H1 (cell line): Measurements from ENCODE around the gene GDE1. TPM values are rescaled to one million over a fixed set of nuclear protein-coding genes. Genes with fewer than 3 reads are reported as not detected.

Source experiments
- CTCF ChIA-PET: fragments of 300-600 bp; sonication (Branson Sonifier 250); formaldehyde crosslinking; loops from one replicate; lab custom pipeline; 2021; ENCODE audit not compliant: partially characterized antibody; lab: Charles Lee
- POLR2A ChIA-PET: fragments of 300-600 bp; sonication (Branson Sonifier 250); formaldehyde crosslinking; loops from one replicate; lab custom pipeline; 2021; ENCODE audit warnings: inconsistent platforms; ENCODE audit not compliant: partially characterized antibody; lab: Charles Lee
- DNase-seq, 2 experiments: peaks; one replicate each; pipeline versions ENCODE4 v3.0.0 to v3.0.0-alpha.2; 2010 to 2022; ENCODE audit warnings: low spot score in 2 of 2, low read depth in 1 of 2, mixed read lengths in 1 of 2
- FAIRE-seq: peaks from 2 replicates; lab custom pipeline; 2011; peaks lifted over from hg19 to GRCh38; lab: Jason Lieb, UNC
- H2AFZ ChIP-seq: 2 replicates; pipeline ENCODE4 v1.8.1; 2012; ENCODE audit warnings: low read length, inconsistent platforms
- H2AK5ac ChIP-seq: 2 replicates; pipeline ENCODE4 v1.6.1; 2013; ENCODE audit warnings: low read depth, low read length
- H2BK120ac ChIP-seq: replicated peaks from 2 replicates; pipeline ENCODE3; 2013; ENCODE audit warnings: low read depth, low read length, inconsistent platforms
- H2BK12ac ChIP-seq: 2 replicates; pipeline ENCODE4 v1.6.1; 2013; ENCODE audit warnings: low read depth, low read length
- H2BK15ac ChIP-seq: 2 replicates; pipeline ENCODE4 v1.6.1; 2013; ENCODE audit warnings: low read length
- H2BK20ac ChIP-seq: 2 replicates; pipeline ENCODE4 v1.6.1; 2013; ENCODE audit warnings: low read length
- H2BK5ac ChIP-seq: 2 replicates; pipeline ENCODE4 v1.6.1; 2013; ENCODE audit warnings: low read depth, low read length
- H3K14ac ChIP-seq: 2 replicates; pipeline ENCODE4 v1.6.1; 2013; ENCODE audit warnings: inconsistent platforms; ENCODE audit not compliant: insufficient read length
- H3K18ac ChIP-seq: 2 replicates; pipeline ENCODE4 v1.6.1; 2013; ENCODE audit warnings: low read length; ENCODE audit errors: extremely low read depth
- H3K23ac ChIP-seq: 2 replicates; pipeline ENCODE4 v1.6.1; 2013; ENCODE audit warnings: inconsistent platforms; ENCODE audit not compliant: insufficient read length
- H3K23me2 ChIP-seq: 2 replicates; pipeline ENCODE4 v1.6.1; 2013; ENCODE audit warnings: low read depth, low read length
- H3K27ac ChIP-seq: 2 replicates; pipeline ENCODE4 v1.6.1; 2011; ENCODE audit warnings: low read depth, low read length, inconsistent platforms
- H3K27me3 ChIP-seq, 4 experiments: replicated peaks in 1 of 4; 1 replicate in 1 of 4; 2 replicates in 3 of 4; pipeline versions ENCODE4 v1.6.1 to v1.8.1; 2011 to 2013; ENCODE audit warnings: low read length in 3 of 4, mild to moderate bottlenecking in 3 of 4, inconsistent platforms in 2 of 4, mixed read lengths in 2 of 4, moderate library complexity in 1 of 4; ENCODE audit not compliant: control insufficient read depth in 3 of 4, insufficient read depth in 3 of 4; ENCODE audit errors: extremely low read depth in 1 of 4
- H3K36me3 ChIP-seq, 4 experiments: 2 replicates each; pipeline versions ENCODE4 v1.6.1 to v1.8.1; 2011 to 2013; ENCODE audit warnings: mild to moderate bottlenecking in 4 of 4, low read length in 3 of 4, moderate library complexity in 2 of 4, control low read depth in 1 of 4, inconsistent platforms in 1 of 4; ENCODE audit not compliant: insufficient read depth in 4 of 4, control insufficient read depth in 2 of 4
- H3K4ac ChIP-seq: replicated peaks from 2 replicates; pipeline ENCODE3; 2013; ENCODE audit warnings: low read length, low read depth, mixed read lengths, inconsistent platforms; ENCODE audit not compliant: insufficient read length
- H3K4me1 ChIP-seq, 4 experiments: replicated peaks in 1 of 4; 1 replicate in 1 of 4; 2 replicates in 3 of 4; pipeline versions ENCODE4 v1.6.1 to v1.8.1; 2011 to 2013; ENCODE audit warnings: low read length in 3 of 4, inconsistent platforms in 2 of 4, mixed read lengths in 1 of 4; ENCODE audit not compliant: insufficient read depth in 4 of 4, control insufficient read depth in 3 of 4
- H3K4me2 ChIP-seq, 2 experiments: 2 replicates each; pipeline versions ENCODE4 v1.6.1 to v1.8.1; 2011 to 2013; ENCODE audit warnings: low read depth in 2 of 2, low read length in 2 of 2, control low read depth in 1 of 2, inconsistent platforms in 1 of 2, mild to moderate bottlenecking in 1 of 2; ENCODE audit not compliant: insufficient read depth in 1 of 2
- H3K4me3 ChIP-seq, 4 experiments: fragments of 200-600, 300-600 bp in 1 of 4; sonication (generic), shearing (Covaris generic), sonication (Bioruptor Twin) in 1 of 4; 2 replicates each; pipeline versions ENCODE4 v1.5.1 to v1.8.1; 2011 to 2016; ENCODE audit warnings: low read length in 4 of 4, low read depth in 3 of 4, control low read depth in 2 of 4, inconsistent platforms in 2 of 4, mild to moderate bottlenecking in 2 of 4, mixed read lengths in 1 of 4, moderate library complexity in 1 of 4; ENCODE audit not compliant: insufficient read depth in 2 of 4; ENCODE audit errors: extremely low read depth in 1 of 4
- H3K56ac ChIP-seq: replicated peaks from 2 replicates; pipeline ENCODE3; 2013; ENCODE audit warnings: low read depth, mild to moderate bottlenecking, mixed read lengths, low read length, inconsistent platforms; ENCODE audit not compliant: insufficient read length
- H3K79me1 ChIP-seq: 2 replicates; pipeline ENCODE4 v1.6.1; 2013; ENCODE audit warnings: low read depth, low read length, control low read depth
- H3K79me2 ChIP-seq, 2 experiments: 2 replicates each; pipeline versions ENCODE4 v1.6.1 to v1.8.1; 2012 to 2013; ENCODE audit warnings: low read length in 2 of 2, mild to moderate bottlenecking in 2 of 2, inconsistent platforms in 1 of 2; ENCODE audit not compliant: insufficient read depth in 2 of 2, control insufficient read depth in 1 of 2
- H3K9ac ChIP-seq, 4 experiments: replicated peaks in 1 of 4; 1 replicate in 1 of 4; 2 replicates in 3 of 4; pipeline versions ENCODE4 v1.6.1 to v1.8.1; 2011 to 2013; ENCODE audit warnings: low read depth in 3 of 4, low read length in 3 of 4, control low read depth in 2 of 4, mild to moderate bottlenecking in 2 of 4, moderate library complexity in 2 of 4, inconsistent platforms in 1 of 4; ENCODE audit errors: extremely low read depth in 1 of 4
- H3K9me3 ChIP-seq, 2 experiments: 2 replicates each; pipeline versions ENCODE4 v1.6.1 to v1.8.1; 2012 to 2013; ENCODE audit warnings: mild to moderate bottlenecking in 2 of 2, moderate library complexity in 2 of 2, control low read depth in 1 of 2, inconsistent platforms in 1 of 2, low read depth in 1 of 2, low read length in 1 of 2, mixed read lengths in 1 of 2; ENCODE audit not compliant: insufficient read depth in 2 of 2
- H4K20me1 ChIP-seq, 2 experiments: replicated peaks in 1 of 2; 2 replicates each; pipeline versions ENCODE3 to v1.8.1; 2011 to 2013; ENCODE audit warnings: inconsistent platforms in 2 of 2, low read length in 2 of 2, mild to moderate bottlenecking in 1 of 2; ENCODE audit not compliant: insufficient read depth in 2 of 2, control insufficient read depth in 1 of 2
- H4K5ac ChIP-seq: 2 replicates; pipeline ENCODE4 v1.6.1; 2013; ENCODE audit warnings: low read length, low read depth, mixed read lengths, inconsistent platforms; ENCODE audit not compliant: insufficient read length
- H4K8ac ChIP-seq: 2 replicates; pipeline ENCODE4 v1.8.0; 2013; ENCODE audit warnings: mild to moderate bottlenecking, moderate library complexity, low read length, inconsistent platforms; ENCODE audit not compliant: insufficient read depth; ENCODE audit errors: extremely low read depth
- H4K91ac ChIP-seq: replicated peaks from 2 replicates; pipeline ENCODE3; 2013; ENCODE audit warnings: low read length, mixed read lengths, inconsistent platforms; ENCODE audit not compliant: insufficient read length
- EZH2 ChIP-seq: fragments of 200-600 bp; sonication (generic); IDR thresholded peaks from 2 replicates; pipeline ENCODE4 v1.7.1; 2012; ENCODE audit warnings: low read depth, mild to moderate bottlenecking, moderate library complexity, low read length, inconsistent platforms; ENCODE audit not compliant: severe bottlenecking
- HDAC6 ChIP-seq: IDR thresholded peaks from one replicate; pipeline ENCODE4 v1.7.1; 2012; ENCODE audit warnings: low read depth, mild to moderate bottlenecking, inconsistent platforms, low read length, moderate library complexity
- NRF1 ChIP-seq: IDR thresholded peaks from 2 replicates; pipeline ENCODE4 v1.6.1; 2011; ENCODE audit warnings: mild to moderate bottlenecking, low read depth, low read length, improper control_type of control experiment
- SRF ChIP-seq: IDR thresholded peaks from 2 replicates; pipeline ENCODE4 v1.6.1; 2011; ENCODE audit warnings: mild to moderate bottlenecking, low read depth, low read length, moderate library complexity
- SUZ12 ChIP-seq: fragments of 200-600 bp; sonication (generic); IDR thresholded peaks from 2 replicates; pipeline ENCODE4 v1.6.1; 2012; ENCODE audit warnings: mild to moderate bottlenecking, inconsistent platforms, low read length, moderate library complexity, mixed read lengths
- TCF12 ChIP-seq: IDR thresholded peaks from 2 replicates; pipeline ENCODE4 v1.6.1; 2011; ENCODE audit warnings: low read depth, mild to moderate bottlenecking, low read length
- WGBS, 2 experiments: shearing (Covaris generic) in 1 of 2; methylation state at CpG; one replicate each; pipeline versions ENCODE4 v1.1.6 to v1.1.7; 2013 to 2015; ENCODE audit warnings: low lambda C conversion rate in 2 of 2, mixed read lengths in 2 of 2, inconsistent platforms in 1 of 2, low coverage in 1 of 2, missing lambda C conversion rate in 1 of 2; ENCODE audit not compliant: insufficient replicate concordance in 2 of 2, insufficient coverage in 1 of 2, insufficient read length in 1 of 2; ENCODE audit errors: extremely low coverage in 1 of 2, missing lambda C conversion rate in 1 of 2; 5-methylcytosine and 5-hydroxymethylcytosine counted together
- polyA plus RNA-seq, 7 experiments: library from polyadenylated mRNA; depleted of rRNA in 3 of 7; stranded (reverse) in 5 of 7; unstranded in 2 of 7; fragments of >200 nt in 5 of 7; fragments of 200-250 nt in 2 of 7; gene quantifications; 1 replicate in 5 of 7; 2 replicates in 1 of 7; 4 replicates in 1 of 7; pipeline versions ENCODE4 v1.2.1 to v1.2.3, GENCODE V29; 2011 to 2013; ENCODE audit warnings: missing spikeins in 2 of 7, mixed read lengths in 2 of 7
- total RNA-seq: library from RNA; stranded (reverse); fragmentation: NEBNext Ultra II Directional; extraction: Animal tissue kit (Norgen Biotek cat#: 25700); gene quantifications from 2 replicates; pipeline ENCODE4 v1.2.1, GENCODE V29; 2021
- TF ChIP-seq, protein P1 (sequence below), 3 experiments: IDR thresholded peaks; 1 replicate in 2 of 3; 2 replicates in 1 of 3; pipeline versions ENCODE4 v1.5.1 to v1.6.1; 2011; ENCODE audit warnings: low read length in 3 of 3, mild to moderate bottlenecking in 3 of 3, inconsistent platforms in 2 of 3, low read depth in 1 of 3, moderate library complexity in 1 of 3; ENCODE audit not compliant: insufficient read depth in 1 of 3; ENCODE audit errors: control extremely low read depth in 1 of 3
- TF ChIP-seq, protein P2 (sequence below): IDR thresholded peaks from 2 replicates; pipeline ENCODE4 v1.6.1; 2011; ENCODE audit warnings: low read depth, mild to moderate bottlenecking, low read length; ENCODE audit not compliant: insufficient read depth

Gene GDE1
- total and polyA plus RNA-seq, 2 of the 8 experiments (the other 6 are each of a cell fraction or from before 2014, with no cell fraction given), result 29.2 to 70.8 TPM

DNA sequence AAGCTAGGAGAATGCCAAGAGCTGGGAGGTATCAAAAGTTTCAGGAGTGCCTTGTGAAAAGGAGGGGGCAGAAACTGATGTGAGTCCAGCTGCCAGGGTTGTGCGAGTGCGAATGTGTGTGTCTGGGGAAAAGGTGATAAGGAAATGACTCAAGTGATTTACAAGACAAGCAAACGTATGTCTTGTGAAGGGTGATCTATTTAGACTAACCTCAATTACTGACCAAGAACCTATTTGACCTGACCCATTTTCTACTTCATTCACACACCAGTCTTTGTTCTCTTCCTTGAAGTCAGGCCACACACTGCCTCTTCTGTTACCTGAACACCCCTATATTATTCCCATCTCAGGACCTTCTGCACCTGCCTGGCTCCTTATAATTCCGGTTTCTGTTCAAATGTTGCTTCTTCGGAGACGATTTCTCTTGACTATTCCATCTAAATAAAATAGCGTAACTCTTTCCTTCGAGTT, 1.0 kb downstream of the GDE1 start:
- peak overlapping the region; percentile 85 to 92 (median 88) for H3K4me3 ChIP-seq
- H2BK120ac ChIP-seq, result no peak overlapping the region
- H3K18ac ChIP-seq, result no peak overlapping the region
- H2AFZ ChIP-seq, result no peak overlapping the region
- CTCF ChIA-PET, result interaction anchor here (1.0 to 1.1 kb wide), 2 partner anchors 13 to 304 kb away, joined by 3 to 5 read pairs; no protein-coding TSS in a partner anchor
- H3K4ac ChIP-seq, result no peak overlapping the region
- H3K79me1 ChIP-seq, result peaks cover 5% of the 10 kb centered on the region; the same call in 1 of the 2 replicates
- 39% methylated on average over 8 of the region's 8 CpGs; no CpG with 5 or more reads in 1 of the 2 experiments for WGBS, 2 experiments
- no peak overlapping the region for H2BK12ac ChIP-seq
- H3K14ac ChIP-seq, result no peak overlapping the region
- peaks cover 0 to 18% (median 8%) of the 10 kb centered on the region in 4 experiments; a peak in 5 of 8 replicates for H3K36me3 ChIP-seq
- no peak overlapping the region for H4K91ac ChIP-seq
- DNase-seq (no peak), FAIRE-seq (no peak)
- no peak overlapping the region for H4K8ac ChIP-seq
- H3K27ac ChIP-seq, result no peak overlapping the region
- no peak overlapping the region; the same call in 1 of the 2 replicates for H2AK5ac ChIP-seq
- H4K20me1 ChIP-seq, result peaks cover 2 to 4% of the 10 kb centered on the region in 2 experiments
- H3K4me1 ChIP-seq, result peaks cover 5 to 17% (median 11%) of the 10 kb centered on the region in 4 experiments; a peak in 6 of 7 replicates
- H4K5ac ChIP-seq, result no peak overlapping the region
- POLR2A ChIA-PET, result interaction anchor here (0.6 to 2.2 kb wide), 6 partner anchors 8 to 198 kb away, joined by 3 to 13 read pairs (median 4); partner anchors contain the start of genes IQCK and VPS35L
- no peak overlapping the region for H3K56ac ChIP-seq
- H2BK15ac ChIP-seq, result no peak overlapping the region
- peak overlapping the region; percentile 81 to 97 for H3K4me2 ChIP-seq
- no peaks in the 10 kb centered on the region for H3K9me3 ChIP-seq
- no peak overlapping the region; the same call in 1 of the 2 replicates for H2BK5ac ChIP-seq
- H2BK20ac ChIP-seq, result no peak overlapping the region
- H3K27me3 ChIP-seq, result no peaks in the 10 kb centered on the region
- H3K23me2 ChIP-seq, result peaks cover 8% of the 10 kb centered on the region
- H3K9ac ChIP-seq, result peak overlapping the region in 3 of 4 experiments; percentile 81 to 86 (median 82); a peak in 4 of 7 replicates
- peaks cover 3 to 57% of the 10 kb centered on the region in 2 experiments; a peak in 3 of 4 replicates for H3K79me2 ChIP-seq
- H3K23ac ChIP-seq, result no peak overlapping the region
- TF ChIP-seq SRF (no peak), EZH2 (no peak), HDAC6 (no peak), NRF1 (no peak), SUZ12 (no peak), TCF12 (no peak)
- TF ChIP-seq, protein P1, sequence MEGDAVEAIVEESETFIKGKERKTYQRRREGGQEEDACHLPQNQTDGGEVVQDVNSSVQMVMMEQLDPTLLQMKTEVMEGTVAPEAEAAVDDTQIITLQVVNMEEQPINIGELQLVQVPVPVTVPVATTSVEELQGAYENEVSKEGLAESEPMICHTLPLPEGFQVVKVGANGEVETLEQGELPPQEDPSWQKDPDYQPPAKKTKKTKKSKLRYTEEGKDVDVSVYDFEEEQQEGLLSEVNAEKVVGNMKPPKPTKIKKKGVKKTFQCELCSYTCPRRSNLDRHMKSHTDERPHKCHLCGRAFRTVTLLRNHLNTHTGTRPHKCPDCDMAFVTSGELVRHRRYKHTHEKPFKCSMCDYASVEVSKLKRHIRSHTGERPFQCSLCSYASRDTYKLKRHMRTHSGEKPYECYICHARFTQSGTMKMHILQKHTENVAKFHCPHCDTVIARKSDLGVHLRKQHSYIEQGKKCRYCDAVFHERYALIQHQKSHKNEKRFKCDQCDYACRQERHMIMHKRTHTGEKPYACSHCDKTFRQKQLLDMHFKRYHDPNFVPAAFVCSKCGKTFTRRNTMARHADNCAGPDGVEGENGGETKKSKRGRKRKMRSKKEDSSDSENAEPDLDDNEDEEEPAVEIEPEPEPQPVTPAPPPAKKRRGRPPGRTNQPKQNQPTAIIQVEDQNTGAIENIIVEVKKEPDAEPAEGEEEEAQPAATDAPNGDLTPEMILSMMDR (IDR thresholded peaks at IDR 0.05; ENCODE audit: control extremely low read depth in 1 of 3, insufficient read depth in 1 of 3, low read depth in 1 of 3, low read length in 3 of 3), result no peak
- TF ChIP-seq, protein P2, sequence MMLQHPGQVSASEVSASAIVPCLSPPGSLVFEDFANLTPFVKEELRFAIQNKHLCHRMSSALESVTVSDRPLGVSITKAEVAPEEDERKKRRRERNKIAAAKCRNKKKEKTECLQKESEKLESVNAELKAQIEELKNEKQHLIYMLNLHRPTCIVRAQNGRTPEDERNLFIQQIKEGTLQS, result no peak
